ENCODE data around the gene TIGD6. TPM values are rescaled to one million over a fixed set of nuclear protein-coding genes. Genes with fewer than 3 reads are reported as not detected.

Gene TIGD6
- total RNA-seq, 2 donors from 2014 or later, result 1.6 to 2.3 TPM

DNA sequence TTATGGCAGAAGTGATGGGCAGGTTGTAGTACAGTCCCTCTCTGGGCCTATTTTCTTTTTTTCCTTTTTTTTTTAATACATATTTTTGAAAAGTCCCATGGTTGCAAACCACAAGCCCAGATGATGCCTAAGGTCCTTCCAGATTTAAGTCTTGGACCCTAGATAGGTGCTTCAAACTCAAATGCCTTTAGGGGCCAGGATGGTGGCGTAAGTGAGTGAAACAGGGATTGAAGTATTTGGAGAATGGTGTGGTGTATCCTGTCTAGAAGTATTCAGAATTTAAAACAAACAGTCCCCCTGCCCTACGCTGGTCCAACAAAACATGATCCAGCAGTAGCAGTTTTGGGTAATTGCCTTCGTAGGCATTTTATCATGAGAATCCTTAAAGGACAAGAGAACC is 2.2 kb downstream of the TIGD6 start:
- Histone ChIP-seq H3K27ac (no peak overlapping the region), H3K4me3 (no peak overlapping the region), H3K27me3 (no peaks in the 10 kb centered on the region), H3K36me3 (peaks cover 13% of the 10 kb centered on the region), H3K9me3 (no peaks in the 10 kb centered on the region), H3K4me1 (peaks cover 0 to 32% of the 10 kb centered on the region in 2 donors)
- no peak for DNase-seq (ENCODE audit: low spot score)
- TF ChIP-seq, protein P1, sequence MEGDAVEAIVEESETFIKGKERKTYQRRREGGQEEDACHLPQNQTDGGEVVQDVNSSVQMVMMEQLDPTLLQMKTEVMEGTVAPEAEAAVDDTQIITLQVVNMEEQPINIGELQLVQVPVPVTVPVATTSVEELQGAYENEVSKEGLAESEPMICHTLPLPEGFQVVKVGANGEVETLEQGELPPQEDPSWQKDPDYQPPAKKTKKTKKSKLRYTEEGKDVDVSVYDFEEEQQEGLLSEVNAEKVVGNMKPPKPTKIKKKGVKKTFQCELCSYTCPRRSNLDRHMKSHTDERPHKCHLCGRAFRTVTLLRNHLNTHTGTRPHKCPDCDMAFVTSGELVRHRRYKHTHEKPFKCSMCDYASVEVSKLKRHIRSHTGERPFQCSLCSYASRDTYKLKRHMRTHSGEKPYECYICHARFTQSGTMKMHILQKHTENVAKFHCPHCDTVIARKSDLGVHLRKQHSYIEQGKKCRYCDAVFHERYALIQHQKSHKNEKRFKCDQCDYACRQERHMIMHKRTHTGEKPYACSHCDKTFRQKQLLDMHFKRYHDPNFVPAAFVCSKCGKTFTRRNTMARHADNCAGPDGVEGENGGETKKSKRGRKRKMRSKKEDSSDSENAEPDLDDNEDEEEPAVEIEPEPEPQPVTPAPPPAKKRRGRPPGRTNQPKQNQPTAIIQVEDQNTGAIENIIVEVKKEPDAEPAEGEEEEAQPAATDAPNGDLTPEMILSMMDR (IDR thresholded peaks at IDR 0.05), result no peak

DNA sequence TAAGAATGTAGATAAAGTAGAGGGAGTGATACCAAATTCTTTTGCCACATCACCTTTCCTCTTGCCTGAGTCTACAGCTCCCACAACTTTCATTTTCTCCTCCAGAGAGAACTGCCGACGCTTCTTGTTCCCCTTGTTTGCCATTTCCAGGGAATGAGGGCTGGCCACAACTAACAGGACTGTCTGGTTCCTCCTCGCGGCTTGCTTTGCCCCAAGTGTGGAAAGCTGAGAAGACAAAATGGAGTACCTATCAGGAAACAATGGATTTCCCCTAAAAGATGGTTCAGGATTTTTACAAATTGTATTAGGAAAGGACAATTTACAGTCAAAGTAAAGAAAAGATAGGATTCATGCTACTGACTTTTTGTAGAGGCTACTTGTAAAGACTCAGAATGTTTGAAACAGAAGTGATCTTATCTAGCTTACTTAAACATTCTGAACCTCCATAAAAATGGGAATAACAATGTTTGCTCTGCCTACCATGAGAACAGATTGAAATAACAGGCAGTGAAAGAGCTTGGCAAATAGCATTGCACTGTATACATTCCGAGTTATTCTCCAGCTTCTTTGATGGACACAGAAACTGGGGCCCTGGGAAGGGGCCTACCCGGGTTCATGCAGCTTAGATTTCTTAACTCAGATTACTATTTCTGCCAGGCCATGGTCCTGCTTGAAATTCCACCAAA is 4.1 kb downstream of the TIGD6 start:
- no peaks in the 10 kb centered on the region for H3K27me3 ChIP-seq
- H3K9me3 ChIP-seq, result no peaks in the 10 kb centered on the region
- H3K4me1 ChIP-seq, result peaks cover 0 to 17% of the 10 kb centered on the region in 2 donors
- H3K27ac ChIP-seq, result no peak overlapping the region
- no peak overlapping the region for H3K4me3 ChIP-seq
- no peak for DNase-seq (ENCODE audit: low spot score)
- H3K36me3 ChIP-seq, result peaks cover 13% of the 10 kb centered on the region
- TF ChIP-seq, protein P1 (IDR thresholded peaks at IDR 0.05), result no peak

DNA sequence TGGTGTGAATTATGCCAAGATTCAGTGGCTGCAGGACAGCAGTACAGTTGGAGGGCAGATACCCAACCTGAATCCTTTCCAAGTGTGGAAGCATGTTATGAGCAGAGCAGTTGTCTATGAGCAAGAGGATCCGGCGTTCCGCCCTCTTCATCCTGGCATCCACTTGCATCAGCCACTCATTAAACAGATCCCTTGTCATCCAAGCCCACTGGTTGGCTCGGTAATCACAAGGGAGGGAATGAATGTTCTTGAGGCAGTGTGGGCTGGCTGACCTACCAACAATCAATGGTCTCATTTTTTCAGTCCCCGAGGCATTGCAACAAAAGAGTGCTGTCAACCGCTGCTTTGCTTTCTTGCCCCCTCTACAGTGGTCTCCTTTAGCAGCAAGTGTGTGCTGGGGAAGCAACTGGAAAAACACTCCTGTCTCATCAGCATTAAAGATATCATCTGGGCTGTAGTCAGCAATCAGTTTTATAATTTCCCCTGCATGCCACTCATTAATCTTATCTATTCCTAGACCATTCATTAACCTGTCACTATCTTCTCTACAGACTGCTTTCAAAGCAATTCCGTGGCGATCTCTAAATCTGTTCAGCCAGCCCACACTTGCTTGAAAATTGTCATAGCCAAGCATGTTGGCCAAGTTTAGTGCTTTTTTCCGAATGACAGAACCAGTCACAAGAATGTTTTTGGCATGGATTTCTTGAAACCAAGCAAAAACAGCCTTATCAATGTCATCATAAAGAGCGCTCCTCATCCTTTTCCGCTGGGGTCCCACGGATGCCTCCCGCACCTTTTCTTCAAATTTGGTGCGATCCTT is 4.9 kb downstream of the TIGD6 start:
- Histone ChIP-seq H3K4me3 (no peak overlapping the region), H3K9me3 (no peaks in the 10 kb centered on the region), H3K36me3 (peaks cover 13% of the 10 kb centered on the region), H3K27me3 (no peaks in the 10 kb centered on the region), H3K27ac (no peak overlapping the region), H3K4me1 (peaks cover 0 to 16% of the 10 kb centered on the region in 2 donors)
- DNase-seq (ENCODE audit: low spot score), result no peak
- TF ChIP-seq, protein P1 (IDR thresholded peaks at IDR 0.05), result no peak

DNA sequence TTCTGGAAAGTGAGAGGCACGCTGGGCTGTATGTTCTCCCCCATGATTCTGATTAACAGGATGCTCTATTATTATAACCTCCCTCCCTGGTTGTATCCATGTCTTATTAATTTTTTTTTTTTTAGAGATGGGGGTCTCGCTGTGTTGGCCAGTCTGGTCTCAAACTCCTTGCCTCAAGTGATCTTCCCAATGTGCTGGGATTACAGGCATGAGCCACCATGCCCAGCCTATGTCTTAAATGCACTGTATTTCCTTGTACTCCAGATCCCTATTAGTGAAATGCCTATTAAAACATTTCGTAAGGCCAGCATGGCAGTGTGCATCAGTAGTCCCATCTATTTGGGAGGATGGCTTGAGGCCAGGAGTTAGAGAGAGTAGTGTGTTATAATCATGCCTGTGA is 7.0 kb downstream of the TIGD6 start:
- H3K27ac ChIP-seq, result no peak overlapping the region
- peaks cover 13% of the 10 kb centered on the region for H3K36me3 ChIP-seq
- DNase-seq (ENCODE audit: low spot score), result no peak
- no peak overlapping the region for H3K4me3 ChIP-seq
- TF ChIP-seq, protein P1 (IDR thresholded peaks at IDR 0.05), result no peak
- no peaks in the 10 kb centered on the region for H3K27me3 ChIP-seq
- H3K4me1 ChIP-seq, result peaks cover 0 to 4% of the 10 kb centered on the region in 2 donors
- no peaks in the 10 kb centered on the region for H3K9me3 ChIP-seq

DNA sequence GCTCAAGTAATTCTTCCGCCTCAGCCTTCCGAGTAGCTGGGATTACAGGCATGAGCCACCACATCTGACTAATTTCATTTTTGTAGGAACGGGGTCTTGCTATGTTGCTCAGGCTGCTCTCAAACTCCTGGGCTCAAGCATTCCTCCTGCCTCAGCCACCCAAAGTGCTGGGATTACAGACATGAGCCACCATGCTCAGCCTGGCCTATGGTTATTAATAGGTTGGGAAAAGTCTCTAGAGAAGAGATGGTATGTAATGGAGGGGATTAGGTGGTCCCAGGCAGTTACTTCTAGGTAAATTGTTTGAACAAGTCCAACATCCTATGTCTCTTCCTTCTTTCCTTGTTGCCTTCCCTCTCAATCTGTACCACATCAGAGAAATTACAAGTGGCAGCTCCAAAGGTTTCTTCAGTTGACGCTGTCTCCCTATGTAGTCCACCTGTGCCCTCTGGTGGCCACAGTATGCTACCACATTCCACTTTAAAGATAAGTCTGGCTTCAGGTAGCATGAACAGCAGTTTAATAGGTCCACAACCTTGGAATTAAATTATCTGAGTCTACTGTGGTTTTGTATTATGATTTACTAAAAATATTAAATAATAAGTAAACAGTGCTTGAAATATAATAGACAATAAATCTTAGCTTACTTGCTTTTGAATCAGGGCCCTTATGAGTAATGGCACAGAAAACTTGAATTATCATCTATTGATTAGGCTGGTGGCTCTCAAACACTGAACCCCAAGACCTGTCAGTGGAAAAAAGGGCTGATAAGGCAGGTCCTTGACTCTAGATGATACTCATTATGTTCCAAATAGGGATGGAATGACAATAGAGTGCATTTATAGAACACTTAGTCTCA is 9.7 kb downstream of the TIGD6 start:
- Histone ChIP-seq H3K36me3 (peaks cover 8% of the 10 kb centered on the region), H3K27ac (no peak overlapping the region), H3K27me3 (no peaks in the 10 kb centered on the region), H3K4me1 (peaks cover 0 to 4% of the 10 kb centered on the region in 2 donors), H3K4me3 (no peak overlapping the region), H3K9me3 (no peaks in the 10 kb centered on the region)
- DNase-seq (ENCODE audit: low spot score), result peak; percentile 75
- TF ChIP-seq, protein P1 (IDR thresholded peaks at IDR 0.05), result peak; percentile 77 to 93
